GM21825 (cell line): Measurements from ENCODE around the gene TRAPPC2.
"Not testable (repeated sequence)": the region's sequence is repeated elsewhere in the genome, so short reads cannot be mapped to it uniquely, and the experiment has no call there.

Experiments
- ATAC-seq: cut with Tn5 transposase; IDR thresholded peaks from one replicate; pipeline ENCODE4 v1.9.1; 2021; ENCODE audit warnings: mild to moderate bottlenecking, moderate library complexity; ENCODE audit not compliant: unreplicated experiment

The TRAPPC2 gene

DNA sequence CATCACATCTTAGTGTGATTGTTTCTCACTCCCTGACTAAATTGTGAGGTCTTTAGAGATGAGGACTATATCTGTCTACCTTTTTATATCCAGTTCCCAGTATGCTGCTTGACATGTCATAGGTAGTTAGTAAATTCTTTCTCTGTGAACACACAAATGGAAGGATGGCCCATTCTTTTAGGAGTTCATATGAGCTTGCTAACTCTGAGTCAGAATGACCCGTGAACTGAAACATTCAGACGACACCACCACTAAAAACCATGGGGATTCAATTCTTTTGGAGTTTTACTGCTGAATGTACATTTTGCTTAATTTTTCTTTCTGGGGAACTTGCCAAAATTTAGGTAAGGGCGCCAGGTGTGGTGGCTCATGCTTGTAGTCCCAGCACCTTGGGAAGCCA, 14.1 kb upstream of the TRAPPC2 start:
- ATAC-seq: no peak

DNA sequence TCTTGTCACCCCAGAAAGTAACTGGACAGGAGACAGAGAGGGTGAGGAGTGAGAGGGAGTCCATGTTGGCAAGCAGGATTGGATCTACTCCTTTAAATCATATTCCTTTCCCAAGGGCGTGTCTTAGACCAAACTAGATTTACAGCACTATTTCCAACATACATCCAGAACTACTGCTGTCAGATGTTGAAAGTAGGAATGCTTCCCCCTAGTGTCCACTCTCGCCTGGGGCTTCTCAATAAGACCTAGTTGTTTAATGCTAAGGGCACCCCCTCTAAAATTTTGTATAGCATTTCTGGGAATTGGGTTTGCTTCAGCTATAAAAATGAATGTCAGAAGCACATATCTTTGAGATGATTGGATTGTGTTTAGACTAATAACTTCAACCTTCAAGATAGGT, 13.4 kb upstream of the TRAPPC2 start:
- no peak for ATAC-seq

DNA sequence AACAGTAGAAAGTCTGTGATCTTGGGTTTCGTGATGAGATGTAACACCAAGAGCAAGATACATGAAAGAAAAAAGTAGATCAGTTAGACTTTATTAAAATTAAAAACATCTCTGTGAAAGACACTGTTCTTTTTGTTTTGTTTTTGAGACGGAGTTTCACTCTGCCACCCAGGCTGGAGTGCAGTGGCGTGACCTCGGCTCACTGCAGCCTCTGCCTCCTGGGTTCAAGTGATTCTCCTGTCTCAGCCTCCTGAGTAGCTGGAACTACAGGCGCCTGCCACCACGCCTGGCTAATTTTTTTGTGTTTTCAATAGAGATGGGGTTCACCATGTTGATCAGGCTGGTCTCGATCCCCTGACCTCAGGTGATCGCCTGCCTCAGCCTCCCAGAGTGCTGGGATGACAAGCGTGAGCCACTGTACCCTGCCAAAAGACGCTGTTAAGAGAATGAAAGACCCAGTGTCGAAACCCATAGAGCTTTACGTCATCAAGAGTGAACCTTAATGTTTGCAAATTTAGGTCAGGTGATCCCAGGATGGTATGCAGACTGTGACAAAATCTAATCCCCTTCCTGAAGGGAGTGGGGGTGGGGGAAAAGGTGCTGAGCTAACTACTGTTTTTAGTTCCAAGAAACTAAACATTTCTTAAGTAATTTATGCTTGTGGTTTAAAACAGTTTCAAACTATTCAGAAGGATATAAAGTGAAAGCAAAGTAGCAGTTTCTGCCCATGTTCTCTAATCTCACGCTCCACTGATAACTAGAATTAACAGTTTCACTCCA, 8.2 kb upstream of the TRAPPC2 start:
- ATAC-seq: peak; percentile 94

DNA sequence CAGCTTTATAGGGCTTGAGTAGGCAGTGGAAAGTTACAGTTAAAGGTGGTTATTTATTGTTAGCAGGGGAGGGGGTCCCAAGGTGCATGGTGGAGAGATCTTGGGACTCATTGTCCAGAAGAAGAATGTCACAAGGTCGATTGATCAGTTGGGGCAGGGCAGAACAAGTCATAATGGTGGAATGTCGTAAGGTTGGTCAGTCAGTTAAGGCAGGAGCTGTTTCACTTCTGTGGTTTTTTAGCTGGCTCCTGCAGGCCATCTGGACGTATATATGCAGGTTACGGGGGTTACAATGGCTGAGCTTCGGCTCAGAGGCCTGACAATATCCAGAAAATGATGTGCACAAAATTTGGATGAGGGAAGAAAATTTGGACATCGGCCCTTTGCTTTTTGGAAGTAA, 7.3 kb upstream of the TRAPPC2 start:
- ATAC-seq: no peak

GRCh38 chrX:13733506-13733905, 914 bp downstream of the TRAPPC2 start:
- ATAC-seq: no peak

GRCh38 chrX:13732246-13733067, 2.0 kb downstream of the TRAPPC2 start:
- no peak for ATAC-seq

GRCh38 chrX:13730523-13730922, 3.9 kb downstream of the TRAPPC2 start:
- ATAC-seq: not testable (repeated sequence)

- not testable (repeated sequence) for ATAC-seq
Observed at GRCh38 chrX:13726583-13726982, 7.8 kb downstream of the TRAPPC2 start.

- not testable (repeated sequence) for ATAC-seq
Observed at GRCh38 chrX:13724878-13725277, 9.5 kb downstream of the TRAPPC2 start.

DNA sequence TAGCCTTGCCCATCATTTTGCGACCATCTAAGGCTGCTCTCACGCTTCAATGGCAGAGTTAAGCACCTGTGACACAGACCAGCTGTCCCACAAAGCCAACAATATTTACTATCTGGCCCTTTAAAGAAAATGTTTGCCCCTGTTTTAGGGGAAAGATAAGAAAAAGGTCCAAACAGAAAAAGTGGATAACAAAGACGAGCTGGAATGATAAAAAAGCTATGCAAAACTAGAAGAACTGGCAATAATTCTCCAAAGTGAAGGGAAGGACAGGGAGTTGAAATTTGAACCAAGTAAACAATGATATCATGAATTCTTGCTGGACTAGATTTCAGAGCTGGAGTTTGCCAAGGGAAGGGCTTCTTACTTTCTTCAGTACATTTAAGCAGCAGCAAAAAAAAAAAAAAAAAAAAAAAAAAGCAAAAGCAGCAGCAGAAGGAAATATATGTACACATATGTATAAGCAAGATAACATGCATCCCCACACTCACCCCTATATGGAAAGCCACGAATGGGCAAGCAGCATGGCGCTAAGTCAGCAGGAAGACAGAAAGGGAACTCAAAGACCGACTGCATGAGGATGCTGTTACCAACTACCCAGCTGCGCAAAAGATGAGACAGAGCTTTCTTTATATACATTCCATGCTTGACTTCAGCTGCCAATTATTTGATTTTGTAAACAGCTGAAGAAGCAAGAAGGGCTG, 12.5 kb downstream of the TRAPPC2 start:
- ATAC-seq: no peak

DNA sequence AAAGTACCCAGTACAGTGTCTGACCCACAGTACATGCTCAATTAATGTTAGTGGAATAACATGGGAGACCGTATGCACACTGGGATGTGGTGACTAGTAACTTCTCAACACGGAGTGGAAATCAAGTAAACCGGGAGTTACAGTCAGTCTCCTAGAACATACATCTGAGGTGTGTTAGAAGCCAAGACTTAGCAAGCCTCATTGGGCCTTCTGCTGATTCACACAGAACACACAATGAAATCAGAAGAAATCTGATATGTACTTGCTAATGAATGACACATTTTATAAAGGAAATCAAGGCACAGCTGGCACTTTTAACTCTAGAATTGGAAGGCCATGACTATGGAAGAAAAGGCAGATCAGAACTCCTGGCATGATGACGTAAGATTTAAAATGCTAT, 13.0 kb downstream of the TRAPPC2 start:
- no peak for ATAC-seq

DNA sequence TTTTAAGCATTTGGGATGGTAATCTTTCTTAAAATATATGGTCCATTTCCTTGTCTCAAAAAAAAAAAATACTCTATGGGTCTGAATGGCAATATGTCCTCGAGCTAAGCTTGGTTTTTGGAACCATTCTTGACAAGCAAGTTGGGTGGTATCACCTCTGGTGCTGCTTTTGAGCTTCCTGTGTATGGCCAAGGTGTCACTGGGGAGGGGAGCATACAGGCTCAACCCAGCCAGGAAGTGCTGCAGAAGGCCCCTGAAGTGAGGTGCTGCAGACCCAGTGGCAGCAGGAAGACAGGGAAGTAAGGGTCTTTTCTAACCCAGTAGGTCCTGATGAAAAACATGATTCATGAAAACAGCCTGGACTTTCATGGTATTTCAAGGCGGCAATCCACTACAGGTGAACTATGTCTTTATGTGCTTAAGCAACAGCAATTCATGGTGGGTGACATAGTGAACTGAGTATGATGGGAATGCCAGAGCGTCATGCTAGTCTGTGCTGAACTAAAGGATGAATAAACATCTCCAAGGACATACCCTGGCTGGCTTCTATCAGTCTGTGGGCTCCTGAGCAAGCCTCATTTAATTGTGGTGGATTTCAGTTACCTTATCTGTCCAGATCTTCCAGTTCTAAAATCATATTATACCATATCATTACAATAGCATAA, 15.1 kb downstream of the TRAPPC2 start:
- ATAC-seq: no peak

DNA sequence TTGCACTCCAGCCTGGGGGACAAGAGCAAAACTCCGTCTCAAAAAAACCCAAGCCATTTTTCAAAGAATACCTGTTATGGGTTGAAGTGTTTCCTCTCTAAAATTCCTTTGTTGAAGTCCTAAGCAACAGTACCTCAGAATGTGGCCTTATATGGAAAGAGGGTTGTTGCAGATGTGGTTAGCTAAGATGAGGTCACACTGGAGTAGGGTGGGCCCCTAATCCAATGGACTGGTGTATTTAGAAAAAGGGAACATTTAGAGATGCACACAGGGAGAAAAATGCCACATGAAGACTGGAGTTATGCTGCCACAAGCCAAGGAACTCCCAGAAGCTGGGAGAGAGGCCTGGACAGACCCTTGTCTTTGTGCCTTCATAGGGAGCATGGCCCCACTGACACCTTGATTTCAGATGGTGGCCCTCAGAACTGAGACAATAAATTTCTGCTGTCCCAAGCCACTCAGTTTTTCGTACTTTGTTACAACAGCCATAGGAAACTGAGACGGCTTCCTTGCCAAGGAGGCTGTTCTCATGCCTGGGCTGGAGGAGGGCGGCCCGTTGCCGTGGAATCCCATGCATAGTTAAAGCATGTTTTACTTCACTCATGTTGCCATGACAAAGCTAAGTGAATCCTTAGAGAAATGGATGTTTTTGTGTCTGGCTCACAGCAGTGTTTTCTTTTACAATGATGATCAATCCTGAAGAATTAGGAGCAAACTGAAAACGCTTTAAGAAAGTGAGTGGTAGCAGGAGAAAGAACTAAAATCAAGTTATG, 16.5 kb downstream of the TRAPPC2 start:
- ATAC-seq: no peak

GRCh38 chrX:13716905-13717304, 17.5 kb downstream of the TRAPPC2 start:
- ATAC-seq: no peak

DNA sequence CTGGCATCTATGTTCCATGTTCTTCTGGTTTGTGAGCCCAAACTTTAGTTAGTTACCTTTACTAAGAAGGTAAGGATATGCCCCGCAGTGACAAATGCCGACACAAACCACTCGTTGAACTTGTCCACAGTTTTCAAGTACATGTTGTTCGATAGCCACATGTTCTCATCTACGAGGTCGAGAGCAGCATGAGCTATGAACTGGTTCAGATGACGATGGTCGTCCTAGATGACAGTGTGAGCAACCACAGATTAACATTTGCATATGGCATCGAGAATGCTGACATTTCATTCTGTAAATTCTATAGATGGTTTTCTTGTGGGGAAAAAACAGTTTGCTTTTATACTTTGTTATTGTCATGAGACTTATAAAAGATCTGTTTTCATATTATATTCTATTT, 18.0 kb downstream of the TRAPPC2 start:
- no peak for ATAC-seq

DNA sequence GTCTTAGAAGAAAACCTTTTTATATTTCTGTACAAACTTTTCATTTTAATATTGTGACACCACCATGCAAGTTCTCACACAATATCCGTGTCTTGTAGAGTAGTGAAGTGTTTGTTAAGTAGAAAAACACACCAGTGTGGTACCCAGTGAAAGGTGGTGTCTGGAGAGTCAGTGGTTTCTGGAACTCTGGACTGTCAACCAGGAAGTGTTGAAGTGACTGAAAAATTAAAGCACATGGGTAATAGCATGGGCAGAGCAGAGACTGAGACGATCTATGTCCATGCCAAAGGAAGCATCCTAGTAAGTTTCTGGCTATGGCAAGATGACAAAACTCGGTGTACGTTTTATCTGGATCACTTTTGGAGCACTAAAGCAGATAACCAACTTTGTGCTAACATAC, 23.3 kb downstream of the TRAPPC2 start:
- ATAC-seq: no peak

DNA sequence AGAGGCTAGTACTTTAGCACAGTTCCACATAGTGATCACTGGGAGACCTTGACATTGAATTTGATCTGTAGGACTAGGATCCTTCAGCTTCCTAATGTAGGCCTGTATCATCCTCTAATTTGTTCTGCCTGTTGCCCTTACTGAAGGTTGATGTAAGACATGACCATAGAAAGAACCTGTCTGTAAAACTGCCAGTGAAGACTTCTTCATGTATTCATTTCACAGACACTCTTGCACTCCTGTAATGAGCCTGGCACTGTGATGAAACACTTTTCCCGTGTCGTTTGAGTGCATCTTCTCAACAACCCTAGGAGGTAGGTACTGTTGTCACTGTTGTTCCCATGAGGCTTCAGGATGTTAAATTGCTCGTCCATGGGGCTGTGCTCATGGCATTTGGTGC, 30.8 kb downstream of the TRAPPC2 start:
- ATAC-seq: no peak

DNA sequence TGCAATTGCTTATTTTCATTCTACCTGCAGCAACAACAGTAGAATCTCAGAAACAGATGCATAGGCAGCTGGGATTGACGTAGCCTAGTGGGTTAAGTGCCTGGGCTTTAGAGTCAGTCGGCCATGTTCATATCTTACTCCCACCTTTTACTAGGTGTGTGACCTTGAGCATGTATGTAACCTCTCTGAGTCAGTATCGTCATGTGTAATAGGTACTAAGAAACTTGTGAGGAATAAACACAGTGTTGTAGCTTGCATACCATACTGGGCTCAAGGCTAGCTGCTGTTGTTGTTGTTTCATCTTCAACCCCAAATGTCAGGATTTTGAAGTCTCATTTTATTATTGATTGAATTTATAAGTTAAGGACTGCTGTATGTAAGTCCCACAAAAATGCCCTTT, 31.3 kb downstream of the TRAPPC2 start:
- ATAC-seq: no peak

DNA sequence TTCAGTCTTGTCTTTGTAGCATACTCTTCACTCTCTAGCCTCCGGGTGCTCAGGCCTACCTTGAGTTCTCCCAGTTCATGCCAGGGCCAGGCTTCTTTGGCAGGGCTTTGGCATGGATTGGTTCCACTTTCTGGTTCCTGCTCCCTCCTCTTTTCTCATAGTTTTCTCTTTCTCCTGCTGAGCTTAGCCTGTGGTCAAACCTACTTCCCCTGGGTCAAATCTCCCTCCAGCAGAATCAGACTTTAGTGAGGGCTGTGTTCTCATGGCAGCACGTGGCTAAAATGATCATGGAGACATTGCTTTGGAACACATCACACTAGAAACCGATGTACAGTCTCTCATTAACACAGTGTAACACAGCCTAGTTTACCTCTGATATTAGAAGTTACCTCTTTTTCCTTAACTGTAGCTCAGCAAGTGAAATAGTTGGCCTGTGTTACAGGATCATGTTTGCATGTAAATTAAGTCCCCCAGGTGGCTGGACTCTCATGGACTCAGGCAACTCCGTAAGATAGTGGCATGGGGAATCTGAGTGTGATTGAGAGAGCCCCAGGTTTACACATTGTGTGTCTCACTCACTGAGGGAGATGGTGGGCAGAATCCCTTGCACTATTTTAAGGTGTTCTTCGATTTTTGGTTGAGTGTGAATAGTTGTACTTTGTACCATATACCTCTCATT, 32.2 kb downstream of the TRAPPC2 start:
- ATAC-seq: no peak

DNA sequence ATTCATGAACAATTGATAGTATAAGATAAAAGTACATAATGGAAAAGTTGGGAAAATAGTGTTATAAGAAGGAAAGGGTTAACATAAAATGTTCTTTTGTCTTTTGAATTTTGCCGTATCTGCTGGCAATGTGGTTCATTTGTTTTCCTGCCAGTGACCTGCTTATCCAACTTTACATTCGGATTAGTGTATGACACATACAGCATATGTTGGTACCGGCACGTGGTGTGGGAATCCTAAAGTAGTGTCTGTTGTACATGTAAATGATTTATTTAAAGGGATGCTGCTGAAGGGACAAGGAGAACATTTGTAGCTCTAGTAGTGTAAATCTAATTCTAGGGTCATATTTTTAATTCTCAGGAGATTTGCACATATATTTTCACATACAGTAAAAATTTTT, 34.0 kb downstream of the TRAPPC2 start:
- no peak for ATAC-seq
